HepG2 (cell line): Measurements from ENCODE around the gene PBX4. TPM values are rescaled to one million over a fixed set of nuclear protein-coding genes. Genes with fewer than 3 reads are reported as not detected.

Experiments used
- ATAC-seq: fragments of 200-7000 bp; cut with Tn5 transposase; 3 replicates; pipeline ENCODE4 v1.9.1; 2020; ENCODE audit warnings: mild to moderate bottlenecking, moderate library complexity
- BruUV-seq: library from RNA; stranded (reverse); fragments of 400-500 nt; replicated peaks from 2 replicates; lab custom pipeline; 2021; lab: Mats Ljungman, UMichigan
- CTCF ChIA-PET: fragments of 300-600 bp; formaldehyde crosslinking; extraction: SDS; loops from one replicate; lab custom pipeline; 2021; ENCODE audit warnings: low total read pairs, inconsistent platforms, low intra/inter-chr PET ratio; lab: Yijun Ruan, JAX
- POLR2A ChIA-PET: fragments of 350-600 bp; sonication (Branson Sonifier 250); formaldehyde crosslinking; loops from one replicate; lab custom pipeline; 2020; ENCODE audit warnings: antibody characterized with exemption, inconsistent platforms; lab: Yijun Ruan, JAX
- DNase-seq: peaks from one replicate; pipeline ENCODE4 v3.0.0-alpha.2; 2015; ENCODE audit warnings: low spot score
- FAIRE-seq: peaks from 3 replicates; lab custom pipeline; 2011; peaks lifted over from hg19 to GRCh38; lab: Jason Lieb, UNC
- H2AFZ ChIP-seq: one replicate; pipeline ENCODE4 v1.6.1; 2011; ENCODE audit warnings: low read length, inconsistent platforms
- H3K27ac ChIP-seq: fragments of 300-600 bp; 3 replicates; pipeline ENCODE4 v1.8.0; 2011; ENCODE audit warnings: mixed run types, mild to moderate bottlenecking, mixed read lengths, low read length, inconsistent platforms; ENCODE audit not compliant: insufficient read depth; ENCODE audit errors: extremely low read length
- H3K27me3 ChIP-seq, 2 experiments: fragments of 200-600 bp in 1 of 2; 2 replicates in 1 of 2; 3 replicates in 1 of 2; pipeline versions ENCODE4 v1.6.0 to v1.8.0; 2011; ENCODE audit warnings: low read length in 2 of 2, mild to moderate bottlenecking in 2 of 2, moderate library complexity in 2 of 2, inconsistent platforms in 1 of 2; ENCODE audit not compliant: insufficient read depth in 2 of 2, control insufficient read depth in 1 of 2
- H3K36me3 ChIP-seq, 2 experiments: fragments of 200-600 bp in 1 of 2; replicated peaks in 1 of 2; 2 replicates in 1 of 2; 3 replicates in 1 of 2; pipeline versions ENCODE4 v1.5.1 to v1.8.0; 2011; ENCODE audit warnings: low read length in 2 of 2, inconsistent platforms in 1 of 2; ENCODE audit not compliant: insufficient read depth in 2 of 2, control insufficient read depth in 1 of 2
- H3K4me1 ChIP-seq: 2 replicates; pipeline ENCODE4 v1.5.1; 2012; ENCODE audit warnings: low read length, inconsistent platforms; ENCODE audit not compliant: insufficient read depth
- H3K4me2 ChIP-seq: 2 replicates; pipeline ENCODE4 v1.6.0; 2011; ENCODE audit warnings: low read depth, low read length, inconsistent platforms
- H3K4me3 ChIP-seq, 3 experiments: fragments of 200-600 bp in 1 of 3; sonication (generic), shearing (Covaris generic) in 1 of 3; replicated peaks in 1 of 3; 2 replicates each; pipeline ENCODE4 v1.5.1; 2011 to 2016; ENCODE audit warnings: low read length in 3 of 3, inconsistent platforms in 2 of 3, low read depth in 2 of 3, mild to moderate bottlenecking in 2 of 3, control low read depth in 1 of 3, mixed read lengths in 1 of 3; ENCODE audit not compliant: insufficient read depth in 1 of 3
- H3K79me2 ChIP-seq: one replicate; pipeline ENCODE4 v1.6.1; 2011; ENCODE audit warnings: low read length, inconsistent platforms; ENCODE audit not compliant: insufficient read depth
- H3K9ac ChIP-seq: 2 replicates; pipeline ENCODE4 v1.6.0; 2011; ENCODE audit warnings: mild to moderate bottlenecking, low read depth, low read length, inconsistent platforms; ENCODE audit not compliant: insufficient read depth
- H3K9me3 ChIP-seq: 2 replicates; pipeline ENCODE4 v1.5.1; 2012; ENCODE audit warnings: mild to moderate bottlenecking, low read length
- H4K20me1 ChIP-seq: 2 replicates; pipeline ENCODE4 v1.6.0; 2011; ENCODE audit warnings: inconsistent platforms, mild to moderate bottlenecking, low read length, moderate library complexity; ENCODE audit not compliant: insufficient read depth
- AGO1 ChIP-seq: fragments of 200-400 bp; formaldehyde crosslinking; IDR thresholded peaks from 2 replicates; pipeline ENCODE4 v1.6.1; 2017; ENCODE audit warnings: mild to moderate bottlenecking, low read depth, low read length, moderate library complexity; ENCODE audit not compliant: poor library complexity, severe bottlenecking
- AGO2 ChIP-seq: fragments of 200-400 bp; formaldehyde crosslinking; optimal IDR thresholded peaks from 2 replicates; pipeline ENCODE3; 2017; ENCODE audit warnings: mild to moderate bottlenecking, low read depth, low read length, moderate library complexity
- STAT5B ChIP-seq: sonication (generic); formaldehyde crosslinking; IDR thresholded peaks from 2 replicates; pipeline ENCODE4 v1.4.0; 2020; ENCODE audit warnings: missing genetic modification reagents
- SYNCRIP ChIP-seq: fragments of 200-400 bp; formaldehyde crosslinking; IDR thresholded peaks from 2 replicates; pipeline ENCODE4 v1.6.1; 2018; ENCODE audit warnings: mild to moderate bottlenecking, low read depth, low read length; ENCODE audit not compliant: insufficient read depth
- ZBTB1 ChIP-seq: sonication (generic); formaldehyde crosslinking; IDR thresholded peaks from 2 replicates; pipeline ENCODE4 v1.4.0; 2020; ENCODE audit warnings: missing genetic modification reagents, borderline replicate concordance
- ZNF546 ChIP-seq: sonication (generic); formaldehyde crosslinking; conservative IDR thresholded peaks from 2 replicates; pipeline ENCODE4 v1.8.1; 2023; ENCODE audit warnings: mild to moderate bottlenecking, missing genetic modification reagents
- ZNF549 ChIP-seq: sonication (generic); formaldehyde crosslinking; IDR thresholded peaks from 2 replicates; pipeline ENCODE4 v1.5.0; 2020; ENCODE audit warnings: missing genetic modification reagents
- ZNF790 ChIP-seq: sonication (generic); formaldehyde crosslinking; IDR thresholded peaks from 2 replicates; pipeline ENCODE4 v1.8.0; 2022; ENCODE audit warnings: missing genetic modification reagents, mild to moderate bottlenecking, borderline replicate concordance
- ZNF839 ChIP-seq: sonication (generic); formaldehyde crosslinking; IDR thresholded peaks from 2 replicates; pipeline ENCODE4 v1.4.0; 2020; ENCODE audit warnings: missing genetic modification reagents, mild to moderate bottlenecking, borderline replicate concordance
- WGBS: methylation state at CpG from one replicate; pipeline ENCODE4 v1.1.6; 2017; ENCODE audit warnings: low lambda C conversion rate; 5-methylcytosine and 5-hydroxymethylcytosine counted together
- in situ Hi-C: cut with HindIII; loops from 2 replicates; pipeline ENCODE4 v1.10.0; 2017; ENCODE audit warnings: low pct_unique_long_range_greater_than_20kb; ENCODE audit not compliant: extremely low pct_ligation_motif_present
- intact Hi-C: fragments of 100-400 bp; cut with micrococcal nuclease; formaldehyde crosslinking; loops from one replicate; pipeline ENCODE4 v1.10.0; 2022; ENCODE audit not compliant: unreplicated experiment
- polyA plus RNA-seq, 8 experiments: library from polyadenylated mRNA; depleted of rRNA in 3 of 8; stranded (reverse) in 7 of 8; unstranded in 1 of 8; fragments of >200 nt; fragmentation: Illumina TruSeq in 4 of 8; extraction: Trizol in 4 of 8; gene quantifications; 2 replicates each; pipeline versions ENCODE4 v1.2.1 to v1.2.3, GENCODE V29; 2011 to 2016; ENCODE audit warnings: low read depth in 4 of 8, missing spikeins in 1 of 8, mixed read lengths in 1 of 8; ENCODE audit not compliant: insufficient read depth in 1 of 8
- total RNA-seq, 5 experiments: library from RNA; depleted of rRNA; stranded (reverse); fragments of >200 nt; fragmentation: Illumina TruSeq; extraction: Trizol; gene quantifications; 2 replicates each; pipeline ENCODE4 v1.2.3, GENCODE V29; 2016; ENCODE audit warnings: low read depth in 1 of 5
- TF ChIP-seq, protein P1 (sequence below): sonication (generic); formaldehyde crosslinking; IDR thresholded peaks from 2 replicates; pipeline ENCODE4 v1.8.0; 2022; ENCODE audit warnings: mild to moderate bottlenecking, missing genetic modification reagents, moderate library complexity
- TF ChIP-seq, protein P2 (sequence below): sonication (generic); formaldehyde crosslinking; IDR thresholded peaks from 2 replicates; pipeline ENCODE4 v1.4.0; 2020; ENCODE audit warnings: missing genetic modification reagents
- TF ChIP-seq, protein P3 (sequence below): sonication (generic); formaldehyde crosslinking; IDR thresholded peaks from 2 replicates; pipeline ENCODE4 v1.8.1; 2023; ENCODE audit warnings: missing genetic modification reagents, inconsistent platforms, borderline replicate concordance
- TF ChIP-seq, protein P4 (sequence below): sonication (generic); formaldehyde crosslinking; IDR thresholded peaks from 2 replicates; pipeline ENCODE4 v1.8.0; 2022; ENCODE audit warnings: mild to moderate bottlenecking, missing genetic modification reagents; ENCODE audit not compliant: insufficient replicate concordance
- TF ChIP-seq, protein P5 (sequence below): sonication (generic); formaldehyde crosslinking; IDR thresholded peaks from 2 replicates; pipeline ENCODE4 v1.5.0; 2020; ENCODE audit warnings: missing genetic modification reagents

The PBX4 gene
- total and polyA plus RNA-seq, 2 of the 13 experiments (the other 11 are each of a cell fraction or from before 2014, with no cell fraction given): not detected

DNA sequence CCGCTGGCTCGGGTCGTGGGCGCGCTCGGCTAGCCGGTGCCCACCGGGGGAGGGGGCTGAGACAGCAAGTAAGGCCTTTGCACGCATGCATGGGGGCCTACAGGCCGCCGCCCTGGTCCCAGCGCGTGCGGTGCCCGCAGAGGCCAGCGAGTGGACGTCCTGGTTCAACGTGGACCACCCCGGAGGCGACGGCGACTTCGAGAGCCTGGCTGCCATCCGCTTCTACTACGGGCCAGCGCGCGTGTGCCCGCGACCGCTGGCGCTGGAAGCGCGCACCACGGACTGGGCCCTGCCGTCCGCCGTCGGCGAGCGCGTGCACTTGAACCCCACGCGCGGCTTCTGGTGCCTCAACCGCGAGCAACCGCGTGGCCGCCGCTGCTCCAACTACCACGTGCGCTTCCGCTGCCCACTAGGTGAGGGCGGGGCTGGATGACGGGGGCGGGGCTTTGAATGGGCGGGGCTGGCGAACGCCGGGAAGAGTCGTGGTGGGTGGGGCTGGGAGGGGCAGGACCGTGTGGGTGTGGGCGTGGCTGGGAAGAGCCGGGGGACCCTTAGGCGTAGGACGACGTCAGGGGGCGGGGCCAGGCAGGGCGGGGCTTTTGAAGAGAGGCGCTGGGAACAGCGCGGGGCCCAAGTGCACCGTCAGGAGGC lies 78.3 kb downstream of the PBX4 start:
- intact Hi-C loops: no loop called here
- WGBS: 70% methylated on average over 66 of the region's 74 CpGs
- no peak overlapping the region for H3K4me2 ChIP-seq

More for the DNA sequence above, 78.3 kb downstream of the PBX4 start:
- BruUV-seq: no TSS peak
- Histone ChIP-seq H3K4me1 (0 out of 2 replicates have a peak, but pooled peaks cover 5% of the 10 kb centered on the region), H3K9me3 (no peaks in the 10 kb centered on the region), H2AFZ (no peak overlapping the region), H3K9ac (no peak overlapping the region), H3K36me3 (no peaks in the 10 kb centered on the region), H3K4me3 (no peak overlapping the region), H3K27me3 (peaks cover 0 to 10% of the 10 kb centered on the region in 2 experiments; a peak in 1 of 5 replicates), H4K20me1 (no peaks in the 10 kb centered on the region), H3K79me2 (no peaks in the 10 kb centered on the region), H3K27ac (no peak overlapping the region)
- ATAC-seq (no peak), DNase-seq (no peak), FAIRE-seq (no peak)
- TF ChIP-seq, protein P1, sequence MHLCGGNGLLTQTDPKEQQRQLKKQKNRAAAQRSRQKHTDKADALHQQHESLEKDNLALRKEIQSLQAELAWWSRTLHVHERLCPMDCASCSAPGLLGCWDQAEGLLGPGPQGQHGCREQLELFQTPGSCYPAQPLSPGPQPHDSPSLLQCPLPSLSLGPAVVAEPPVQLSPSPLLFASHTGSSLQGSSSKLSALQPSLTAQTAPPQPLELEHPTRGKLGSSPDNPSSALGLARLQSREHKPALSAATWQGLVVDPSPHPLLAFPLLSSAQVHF (CRISPR knock-in tag): no peak
- TF ChIP-seq, protein P2, sequence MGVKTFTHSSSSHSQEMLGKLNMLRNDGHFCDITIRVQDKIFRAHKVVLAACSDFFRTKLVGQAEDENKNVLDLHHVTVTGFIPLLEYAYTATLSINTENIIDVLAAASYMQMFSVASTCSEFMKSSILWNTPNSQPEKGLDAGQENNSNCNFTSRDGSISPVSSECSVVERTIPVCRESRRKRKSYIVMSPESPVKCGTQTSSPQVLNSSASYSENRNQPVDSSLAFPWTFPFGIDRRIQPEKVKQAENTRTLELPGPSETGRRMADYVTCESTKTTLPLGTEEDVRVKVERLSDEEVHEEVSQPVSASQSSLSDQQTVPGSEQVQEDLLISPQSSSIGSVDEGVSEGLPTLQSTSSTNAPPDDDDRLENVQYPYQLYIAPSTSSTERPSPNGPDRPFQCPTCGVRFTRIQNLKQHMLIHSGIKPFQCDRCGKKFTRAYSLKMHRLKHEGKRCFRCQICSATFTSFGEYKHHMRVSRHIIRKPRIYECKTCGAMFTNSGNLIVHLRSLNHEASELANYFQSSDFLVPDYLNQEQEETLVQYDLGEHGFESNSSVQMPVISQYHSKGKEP (CRISPR knock-in tag): no peak
- TF ChIP-seq AGO1 (no peak), STAT5B (CRISPR knock-in tag) (no peak), AGO2 (no peak), ZNF549 (CRISPR knock-in tag) (no peak), ZNF790 (CRISPR knock-in tag) (no peak), ZNF546 (no peak), ZBTB1 (CRISPR knock-in tag) (no peak), ZNF839 (CRISPR knock-in tag) (no peak), SYNCRIP (no peak)
- TF ChIP-seq, protein P3, sequence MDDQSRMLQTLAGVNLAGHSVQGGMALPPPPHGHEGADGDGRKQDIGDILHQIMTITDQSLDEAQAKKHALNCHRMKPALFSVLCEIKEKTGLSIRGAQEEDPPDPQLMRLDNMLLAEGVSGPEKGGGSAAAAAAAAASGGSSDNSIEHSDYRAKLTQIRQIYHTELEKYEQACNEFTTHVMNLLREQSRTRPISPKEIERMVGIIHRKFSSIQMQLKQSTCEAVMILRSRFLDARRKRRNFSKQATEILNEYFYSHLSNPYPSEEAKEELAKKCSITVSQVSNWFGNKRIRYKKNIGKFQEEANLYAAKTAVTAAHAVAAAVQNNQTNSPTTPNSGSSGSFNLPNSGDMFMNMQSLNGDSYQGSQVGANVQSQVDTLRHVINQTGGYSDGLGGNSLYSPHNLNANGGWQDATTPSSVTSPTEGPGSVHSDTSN (CRISPR knock-in tag): no peak
- TF ChIP-seq, protein P4, sequence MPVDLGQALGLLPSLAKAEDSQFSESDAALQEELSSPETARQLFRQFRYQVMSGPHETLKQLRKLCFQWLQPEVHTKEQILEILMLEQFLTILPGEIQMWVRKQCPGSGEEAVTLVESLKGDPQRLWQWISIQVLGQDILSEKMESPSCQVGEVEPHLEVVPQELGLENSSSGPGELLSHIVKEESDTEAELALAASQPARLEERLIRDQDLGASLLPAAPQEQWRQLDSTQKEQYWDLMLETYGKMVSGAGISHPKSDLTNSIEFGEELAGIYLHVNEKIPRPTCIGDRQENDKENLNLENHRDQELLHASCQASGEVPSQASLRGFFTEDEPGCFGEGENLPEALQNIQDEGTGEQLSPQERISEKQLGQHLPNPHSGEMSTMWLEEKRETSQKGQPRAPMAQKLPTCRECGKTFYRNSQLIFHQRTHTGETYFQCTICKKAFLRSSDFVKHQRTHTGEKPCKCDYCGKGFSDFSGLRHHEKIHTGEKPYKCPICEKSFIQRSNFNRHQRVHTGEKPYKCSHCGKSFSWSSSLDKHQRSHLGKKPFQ (CRISPR knock-in tag): no peak
- TF ChIP-seq, protein P5, sequence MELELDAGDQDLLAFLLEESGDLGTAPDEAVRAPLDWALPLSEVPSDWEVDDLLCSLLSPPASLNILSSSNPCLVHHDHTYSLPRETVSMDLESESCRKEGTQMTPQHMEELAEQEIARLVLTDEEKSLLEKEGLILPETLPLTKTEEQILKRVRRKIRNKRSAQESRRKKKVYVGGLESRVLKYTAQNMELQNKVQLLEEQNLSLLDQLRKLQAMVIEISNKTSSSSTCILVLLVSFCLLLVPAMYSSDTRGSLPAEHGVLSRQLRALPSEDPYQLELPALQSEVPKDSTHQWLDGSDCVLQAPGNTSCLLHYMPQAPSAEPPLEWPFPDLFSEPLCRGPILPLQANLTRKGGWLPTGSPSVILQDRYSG (CRISPR knock-in tag): no peak
- ChIA-PET CTCF (no interaction called here), POLR2A (no interaction called here)
- in situ Hi-C loops: loop anchor here (25.0 kb wide), 1 partner anchor 422 kb away; no protein-coding TSS in a partner anchor
